Astrocyte (in vitro differentiated cells and primary cell): ENCODE measurements around the gene COL27A1. TPM values are rescaled to one million over a fixed set of nuclear protein-coding genes. Genes with fewer than 3 reads are reported as not detected.

Experiments used
- DNase-seq: peaks from one replicate; pipeline ENCODE4 v3.0.0-alpha.2; 2010; ENCODE audit warnings: low read depth
- FAIRE-seq: peaks from 2 replicates; lab custom pipeline; 2011; peaks lifted over from hg19 to GRCh38; lab: Jason Lieb, UNC
- H2AFZ ChIP-seq: 2 replicates; pipeline ENCODE4 v1.6.0; 2012; ENCODE audit warnings: low read depth, low read length, inconsistent platforms
- H3K27ac ChIP-seq: 2 replicates; pipeline ENCODE4 v1.5.1; 2011; ENCODE audit warnings: low read depth, low read length, inconsistent platforms
- H3K27me3 ChIP-seq: 2 replicates; pipeline ENCODE4 v1.6.0; 2011; ENCODE audit warnings: low read length, inconsistent platforms; ENCODE audit not compliant: insufficient read depth
- H3K36me3 ChIP-seq: 2 replicates; pipeline ENCODE4 v1.5.1; 2011; ENCODE audit warnings: low read length, inconsistent platforms; ENCODE audit not compliant: insufficient read depth
- H3K4me1 ChIP-seq: 2 replicates; pipeline ENCODE4 v1.5.1; 2011; ENCODE audit warnings: low read length, inconsistent platforms; ENCODE audit not compliant: insufficient read depth
- H3K4me2 ChIP-seq: 2 replicates; pipeline ENCODE4 v1.6.0; 2012; ENCODE audit warnings: low read length, inconsistent platforms
- H3K4me3 ChIP-seq: 2 replicates; pipeline ENCODE4 v1.5.1; 2011; ENCODE audit warnings: low read depth, mild to moderate bottlenecking, low read length, inconsistent platforms; ENCODE audit not compliant: insufficient read depth
- H3K79me2 ChIP-seq: 2 replicates; pipeline ENCODE4 v1.6.0; 2012; ENCODE audit warnings: mild to moderate bottlenecking, low read length, inconsistent platforms; ENCODE audit not compliant: insufficient read depth
- H3K9ac ChIP-seq: 2 replicates; pipeline ENCODE4 v1.6.0; 2012; ENCODE audit warnings: mild to moderate bottlenecking, low read length, inconsistent platforms
- H3K9me3 ChIP-seq: 2 replicates; pipeline ENCODE4 v1.5.1; 2012; ENCODE audit warnings: low read depth, mild to moderate bottlenecking, low read length, inconsistent platforms; ENCODE audit not compliant: insufficient read depth
- H4K20me1 ChIP-seq: 2 replicates; pipeline ENCODE4 v1.6.0; 2012; ENCODE audit warnings: low read length, inconsistent platforms; ENCODE audit not compliant: insufficient read depth
- H3K27ac Mint-ChIP-seq: one replicate; pipeline ENCODE4 v1.8.0; 2021; ENCODE audit warnings: mild to moderate bottlenecking, mixed read lengths; ENCODE audit not compliant: unreplicated experiment
- H3K27me3 Mint-ChIP-seq: one replicate; pipeline ENCODE4 v1.8.0; 2021; ENCODE audit warnings: low read depth, mixed read lengths; ENCODE audit not compliant: unreplicated experiment
- H3K36me3 Mint-ChIP-seq: one replicate; pipeline ENCODE4 v1.8.0; 2021; ENCODE audit warnings: low read depth, mixed read lengths; ENCODE audit not compliant: unreplicated experiment
- H3K4me1 Mint-ChIP-seq: one replicate; pipeline ENCODE4 v1.8.0; 2021; ENCODE audit warnings: low read depth, mixed read lengths; ENCODE audit not compliant: unreplicated experiment
- H3K4me3 Mint-ChIP-seq: one replicate; pipeline ENCODE4 v1.8.0; 2021; ENCODE audit warnings: mild to moderate bottlenecking, moderate library complexity, mixed read lengths; ENCODE audit not compliant: unreplicated experiment
- H3K9me3 Mint-ChIP-seq: one replicate; pipeline ENCODE4 v1.8.0; 2021; ENCODE audit warnings: mild to moderate bottlenecking, mixed read lengths; ENCODE audit not compliant: unreplicated experiment
- CTCF ChIP-seq: IDR thresholded peaks from 2 replicates; pipeline ENCODE4 v1.5.1; 2011; ENCODE audit warnings: low read depth, mild to moderate bottlenecking, inconsistent platforms, low read length, moderate library complexity; ENCODE audit not compliant: insufficient read depth
- EZH2 ChIP-seq: IDR thresholded peaks from 2 replicates; pipeline ENCODE4 v1.6.1; 2012; ENCODE audit warnings: mild to moderate bottlenecking, low read length, inconsistent platforms; ENCODE audit not compliant: insufficient read depth
- total RNA-seq: library from RNA; stranded (reverse); gene quantifications from 2 replicates; pipeline ENCODE4 v1.2.1, GENCODE V29; 2021

COL27A1 gene
- total RNA-seq, 1 donor from 2014 or later: 31.2 TPM

DNA sequence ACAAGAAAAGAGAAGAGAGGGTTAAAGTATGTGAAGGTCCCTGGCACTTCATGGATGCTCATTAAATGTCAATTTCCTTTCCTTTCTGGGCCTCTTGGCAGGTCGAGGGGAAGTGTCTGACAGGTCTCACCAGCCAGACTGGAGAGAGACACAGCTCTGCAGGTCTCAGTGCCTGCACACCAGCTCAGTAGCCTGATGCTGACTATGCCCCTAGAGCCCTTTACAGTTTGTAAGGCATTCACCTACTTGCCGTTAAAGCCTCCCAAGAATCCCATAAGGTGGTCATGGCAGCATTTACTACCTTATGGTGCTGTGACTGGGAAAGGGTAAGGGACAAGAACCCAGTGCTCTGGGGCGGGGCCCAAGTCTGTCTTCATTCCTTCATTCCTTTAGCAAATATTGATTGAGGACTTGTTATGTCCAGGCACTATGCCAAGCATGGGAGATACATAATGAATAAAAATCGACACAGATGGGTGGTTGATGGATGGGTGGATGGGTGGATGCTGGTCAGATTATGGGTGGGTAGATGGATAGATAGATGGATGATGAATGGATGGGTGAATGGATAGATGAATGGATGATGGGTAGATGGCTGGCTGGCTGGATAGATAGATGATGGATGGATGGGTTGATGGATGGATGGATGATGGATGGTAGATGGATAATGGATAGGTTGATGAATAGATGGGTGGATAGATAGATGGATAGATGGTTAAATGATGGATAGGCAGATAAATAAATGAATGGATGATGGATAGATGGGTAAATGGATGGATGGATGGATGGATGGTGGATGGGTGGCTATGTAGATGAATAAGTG lies 34.9 kb upstream of the COL27A1 start:
- no peaks in the 10 kb centered on the region for H3K4me1 ChIP-seq
- no peaks in the 10 kb centered on the region for H4K20me1 ChIP-seq
- no peaks in the 10 kb centered on the region for H3K36me3 ChIP-seq
- Mint-ChIP-seq H3K27ac (no peak overlapping the region), H3K4me1 (no peaks in the 10 kb centered on the region), H3K27me3 (peaks cover 66% of the 10 kb centered on the region), H3K36me3 (peaks cover 3% of the 10 kb centered on the region), H3K4me3 (no peak overlapping the region), H3K9me3 (peaks cover 5% of the 10 kb centered on the region)
- no peak overlapping the region for H3K4me2 ChIP-seq
- peaks cover 26% of the 10 kb centered on the region for H3K27me3 ChIP-seq
- no peaks in the 10 kb centered on the region for H3K9me3 ChIP-seq
- DNase-seq (no peak), FAIRE-seq (no peak)
- H3K9ac ChIP-seq: no peak overlapping the region
- no peak overlapping the region for H3K4me3 ChIP-seq
- no peak overlapping the region for H3K27ac ChIP-seq
- H2AFZ ChIP-seq: no peak overlapping the region
- TF ChIP-seq CTCF (no peak), EZH2 (no peak)
- H3K79me2 ChIP-seq: no peaks in the 10 kb centered on the region

DNA sequence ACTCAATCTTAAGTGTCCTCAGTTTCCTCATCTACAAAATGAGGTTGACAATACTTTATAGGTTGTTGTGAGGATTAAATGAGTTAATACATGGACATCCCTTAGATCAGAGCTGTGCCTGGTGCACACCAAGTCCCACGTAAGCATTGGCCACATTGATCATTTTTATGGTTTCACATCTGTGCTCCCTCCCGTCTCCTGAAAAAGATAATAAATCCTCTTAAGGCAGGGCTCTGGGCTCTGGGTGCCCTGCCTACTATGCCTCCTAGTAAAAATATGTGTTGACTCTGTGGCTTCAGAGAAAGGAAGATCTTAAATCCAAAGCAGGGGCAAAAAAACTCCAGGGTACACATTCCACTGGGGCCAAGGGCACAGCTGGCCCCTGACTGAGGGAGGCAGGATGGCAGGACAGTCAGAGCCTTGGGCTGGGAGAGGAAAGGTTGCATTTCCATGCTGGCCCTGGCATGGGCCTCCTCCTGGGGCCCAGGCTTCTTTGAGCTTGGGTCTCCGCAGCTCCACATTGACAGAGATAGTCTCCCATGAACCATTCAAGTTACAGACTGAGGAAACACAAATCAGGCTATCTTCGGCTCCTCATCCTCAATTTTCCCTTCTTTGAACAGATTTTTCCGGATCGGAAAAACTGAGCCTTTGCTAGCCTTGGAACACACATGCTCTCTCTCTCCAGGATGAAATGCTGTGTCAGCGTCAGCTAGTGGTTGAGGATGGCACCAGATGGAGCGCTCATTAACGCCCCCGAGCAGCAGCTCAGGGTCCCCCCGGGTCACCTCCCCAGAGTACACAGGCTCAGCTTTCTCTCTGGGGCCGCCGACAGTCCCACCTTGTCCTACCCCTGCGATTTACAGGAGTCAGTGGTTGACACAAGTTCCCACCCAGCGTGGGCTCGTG lies 33.9 kb upstream of the COL27A1 start:
- TF ChIP-seq EZH2 (no peak), CTCF (no peak)
- no peaks in the 10 kb centered on the region for H3K9me3 ChIP-seq
- no peak overlapping the region for H3K27ac ChIP-seq
- Mint-ChIP-seq H3K4me1 (no peaks in the 10 kb centered on the region), H3K4me3 (no peak overlapping the region), H3K9me3 (peaks cover 5% of the 10 kb centered on the region), H3K36me3 (peaks cover 1% of the 10 kb centered on the region), H3K27ac (no peak overlapping the region), H3K27me3 (peaks cover 71% of the 10 kb centered on the region)
- no peak overlapping the region for H2AFZ ChIP-seq
- peaks cover 24% of the 10 kb centered on the region for H3K27me3 ChIP-seq
- H3K4me1 ChIP-seq: no peaks in the 10 kb centered on the region
- DNase-seq (no peak), FAIRE-seq (no peak)
- no peak overlapping the region for H3K4me2 ChIP-seq
- H3K79me2 ChIP-seq: no peaks in the 10 kb centered on the region
- no peaks in the 10 kb centered on the region for H4K20me1 ChIP-seq
- H3K36me3 ChIP-seq: no peaks in the 10 kb centered on the region
- no peak overlapping the region for H3K4me3 ChIP-seq
- H3K9ac ChIP-seq: no peak overlapping the region
